GM18907 (cell line): Measurements from ENCODE around the gene TMPO.
A peak's percentile ranks its signal among the peaks of the same experiment; 100 is the strongest.
"Not testable (repeated sequence)": the region's sequence is repeated elsewhere in the genome, so short reads cannot be mapped to it uniquely, and the experiment has no call there.

ENCODE experiments used
- ATAC-seq: cut with Tn5 transposase; IDR thresholded peaks from one replicate; pipeline ENCODE4 v1.9.1; 2021; ENCODE audit warnings: mild to moderate bottlenecking, moderate library complexity; ENCODE audit not compliant: unreplicated experiment

Gene TMPO

DNA sequence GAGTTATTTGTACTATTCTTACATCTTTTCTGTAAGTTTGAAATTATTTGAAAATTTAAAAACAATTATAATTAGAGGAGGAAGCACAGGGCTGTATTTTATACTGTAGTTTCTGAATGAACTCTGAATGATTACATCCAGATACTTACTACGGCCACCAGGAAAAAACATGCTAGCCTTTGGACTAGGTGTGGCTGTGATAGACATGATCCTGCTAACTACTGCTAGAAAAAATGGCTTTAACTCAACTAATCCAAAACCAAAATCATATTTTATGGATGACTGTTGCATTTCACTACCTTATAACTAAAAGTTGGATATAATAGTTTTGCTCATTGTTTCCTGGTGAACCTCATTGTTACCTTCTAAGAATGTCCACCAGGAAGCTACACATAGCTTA lies 63.0 kb downstream of the TMPO start:
- ATAC-seq: no peak

DNA sequence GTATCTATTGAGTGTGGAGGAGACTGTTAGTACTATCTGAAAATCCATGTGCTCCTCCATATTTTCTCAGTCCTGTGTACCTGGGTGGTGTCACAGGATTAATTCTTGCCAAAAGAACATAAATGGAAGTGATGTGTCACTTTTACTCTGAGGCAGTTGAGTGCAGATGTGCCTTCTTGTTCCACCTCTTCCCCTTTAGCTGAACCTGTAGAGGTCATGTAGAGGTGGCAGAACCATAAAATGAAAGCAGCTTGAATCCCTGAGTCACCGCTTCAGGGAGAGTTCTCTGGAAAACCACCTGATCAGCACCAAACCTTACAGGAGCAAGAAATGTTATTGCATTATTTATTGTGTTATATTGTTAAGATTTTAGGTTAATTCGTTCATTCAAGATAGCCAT lies 63.4 kb downstream of the TMPO start:
- no peak for ATAC-seq

DNA sequence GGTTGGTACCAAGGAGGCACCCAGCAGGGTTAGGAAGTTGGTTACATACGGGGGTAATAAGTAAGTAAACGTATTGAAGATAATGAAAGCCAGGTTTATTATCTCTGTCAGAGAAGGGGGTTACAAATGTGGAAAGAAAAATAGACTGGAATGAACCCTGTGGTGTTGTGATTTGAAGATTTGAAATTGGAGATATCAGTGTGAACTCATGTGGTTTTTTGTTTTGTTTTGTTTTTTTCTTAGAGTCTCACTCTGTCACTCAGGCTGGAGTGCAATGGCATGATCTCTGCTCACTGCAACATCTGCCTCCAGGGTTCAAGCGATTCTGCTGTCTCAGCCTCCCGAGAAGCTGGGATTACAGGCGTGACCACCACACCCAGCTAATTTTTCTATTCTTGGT lies 64.0 kb downstream of the TMPO start:
- no peak for ATAC-seq

DNA sequence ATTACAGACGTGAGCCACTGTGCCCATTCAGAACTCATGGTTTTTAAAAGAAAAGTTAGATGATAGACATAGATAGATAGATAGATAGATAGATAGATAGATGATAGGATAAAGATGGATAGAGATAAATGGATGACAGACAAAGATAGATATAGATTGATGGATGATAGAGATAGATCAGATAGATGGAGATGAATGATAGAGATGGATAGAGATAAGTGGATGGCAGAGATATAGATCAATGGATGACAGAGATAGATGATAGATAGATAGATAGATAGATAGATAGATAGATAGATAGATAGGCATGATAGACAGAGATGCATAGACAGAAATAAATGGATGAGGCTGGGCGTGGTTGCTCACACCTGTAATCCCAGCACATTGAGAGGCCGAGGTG lies 64.4 kb downstream of the TMPO start:
- no peak for ATAC-seq

DNA sequence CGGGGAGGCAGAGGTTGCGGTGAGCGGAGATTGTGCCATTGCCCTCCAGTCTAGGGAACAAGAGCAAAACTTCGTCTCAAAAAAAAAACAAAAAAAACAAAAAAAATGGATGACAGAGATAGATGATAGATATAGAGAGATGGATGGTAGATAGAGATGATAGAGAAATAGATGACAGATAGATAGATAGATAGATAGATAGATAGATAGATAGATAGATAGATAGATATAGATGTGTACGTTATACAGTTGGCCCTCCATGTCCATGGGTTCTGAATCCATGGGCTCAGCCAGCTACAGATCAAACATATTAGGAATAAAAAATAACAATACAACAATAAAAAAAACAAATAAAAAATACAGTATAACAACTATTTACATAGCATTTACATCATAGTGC lies 65.3 kb downstream of the TMPO start:
- ATAC-seq: no peak

DNA sequence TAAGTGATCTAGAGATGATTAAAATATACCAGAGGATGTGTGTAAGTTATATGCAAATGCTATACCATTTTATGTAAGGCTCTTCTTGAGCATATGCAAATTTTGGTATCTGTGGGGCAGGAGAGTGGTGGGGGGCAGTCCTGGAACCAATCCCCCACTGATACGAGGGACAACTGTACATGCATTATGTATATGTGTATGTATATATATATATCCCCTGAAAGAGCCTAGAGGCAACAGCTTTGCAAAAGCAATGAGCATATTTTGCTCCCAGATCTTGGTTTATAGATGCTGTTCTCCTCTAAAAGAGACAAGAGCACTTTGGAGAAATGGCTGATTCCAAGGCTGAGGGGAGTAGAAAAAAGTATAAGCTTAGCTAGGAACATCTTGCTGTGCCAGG lies 65.7 kb downstream of the TMPO start:
- no peak for ATAC-seq

DNA sequence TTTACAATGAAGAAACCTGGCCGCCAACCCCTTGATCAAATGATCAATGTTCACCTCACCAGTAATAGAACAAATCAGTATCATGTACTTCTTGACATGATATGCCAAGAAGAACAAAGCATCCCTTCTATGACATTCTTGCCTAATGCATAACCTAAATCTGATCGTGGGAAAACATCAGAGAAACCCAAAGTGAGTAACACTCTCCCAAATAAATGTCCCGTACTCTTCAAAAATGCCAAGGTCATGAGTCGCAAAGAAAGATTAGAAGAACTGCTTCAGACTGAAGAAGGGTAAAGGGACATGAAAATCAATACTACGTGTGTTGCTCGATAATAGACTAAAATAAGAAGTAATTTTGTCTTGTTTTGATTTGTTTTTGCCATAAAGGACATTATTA lies 66.7 kb downstream of the TMPO start:
- ATAC-seq: no peak

DNA sequence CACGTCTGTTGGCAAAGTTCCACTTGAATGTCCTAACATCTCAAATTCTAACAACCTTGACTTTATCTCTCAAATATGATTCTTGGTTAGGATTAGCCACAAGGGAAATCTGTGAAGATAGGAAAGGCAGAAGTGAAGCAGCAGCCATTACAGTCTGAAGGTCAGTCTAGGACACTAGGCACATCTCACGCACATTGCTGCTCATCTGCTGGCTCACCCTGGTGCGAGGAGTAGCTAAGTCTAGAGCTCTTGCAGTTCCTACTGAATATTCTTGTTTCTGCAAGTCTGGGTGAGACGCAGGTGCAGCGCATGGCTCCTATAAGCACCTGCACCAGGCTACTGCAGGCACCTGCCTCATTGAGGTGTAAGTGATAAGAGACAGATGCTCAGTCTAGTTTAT lies 71.7 kb downstream of the TMPO start:
- no peak for ATAC-seq

DNA sequence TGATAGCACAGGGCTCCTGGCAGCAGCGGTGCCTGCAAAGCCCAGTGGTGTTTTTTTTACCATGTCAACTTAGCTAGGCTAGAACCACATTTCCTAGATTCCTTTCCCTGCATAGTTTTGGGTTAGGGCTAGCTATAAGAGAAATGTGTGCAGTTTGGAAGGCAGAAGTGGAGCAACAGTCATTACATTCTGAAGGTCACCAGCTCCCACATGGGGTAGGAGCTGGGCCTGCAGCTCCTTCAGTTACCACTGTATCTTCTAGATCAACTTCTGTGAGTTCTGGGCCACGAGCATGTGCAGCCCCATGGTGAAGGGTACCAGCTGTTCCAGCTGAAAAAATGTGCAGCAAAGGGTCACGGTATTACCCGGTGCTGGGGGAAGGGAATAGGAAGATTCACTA lies 75.8 kb downstream of the TMPO start:
- no peak for ATAC-seq

DNA sequence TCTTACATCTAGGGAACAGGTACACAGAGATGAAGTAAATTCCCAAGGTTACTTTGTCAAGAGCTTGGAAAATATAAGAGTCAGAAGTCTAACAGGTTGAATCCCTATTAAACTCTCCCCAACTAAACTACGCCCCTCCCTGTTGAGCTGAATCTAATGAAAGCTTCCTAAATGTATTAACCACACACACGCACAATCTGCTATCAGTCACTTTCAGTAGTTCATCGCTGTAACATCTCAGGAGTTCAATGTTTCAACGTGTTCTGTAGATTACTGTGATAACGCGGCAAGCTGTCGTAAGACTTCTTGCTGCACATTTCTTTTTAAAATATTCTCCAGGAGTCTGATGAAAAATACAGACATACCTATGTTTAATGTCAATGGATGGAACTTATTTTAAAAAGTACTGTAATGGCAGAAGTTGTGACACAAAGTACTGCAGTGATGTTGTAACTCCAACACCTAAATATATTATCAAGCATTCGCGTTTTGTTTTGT lies 77.5 kb downstream of the TMPO start:
- no peak for ATAC-seq

DNA sequence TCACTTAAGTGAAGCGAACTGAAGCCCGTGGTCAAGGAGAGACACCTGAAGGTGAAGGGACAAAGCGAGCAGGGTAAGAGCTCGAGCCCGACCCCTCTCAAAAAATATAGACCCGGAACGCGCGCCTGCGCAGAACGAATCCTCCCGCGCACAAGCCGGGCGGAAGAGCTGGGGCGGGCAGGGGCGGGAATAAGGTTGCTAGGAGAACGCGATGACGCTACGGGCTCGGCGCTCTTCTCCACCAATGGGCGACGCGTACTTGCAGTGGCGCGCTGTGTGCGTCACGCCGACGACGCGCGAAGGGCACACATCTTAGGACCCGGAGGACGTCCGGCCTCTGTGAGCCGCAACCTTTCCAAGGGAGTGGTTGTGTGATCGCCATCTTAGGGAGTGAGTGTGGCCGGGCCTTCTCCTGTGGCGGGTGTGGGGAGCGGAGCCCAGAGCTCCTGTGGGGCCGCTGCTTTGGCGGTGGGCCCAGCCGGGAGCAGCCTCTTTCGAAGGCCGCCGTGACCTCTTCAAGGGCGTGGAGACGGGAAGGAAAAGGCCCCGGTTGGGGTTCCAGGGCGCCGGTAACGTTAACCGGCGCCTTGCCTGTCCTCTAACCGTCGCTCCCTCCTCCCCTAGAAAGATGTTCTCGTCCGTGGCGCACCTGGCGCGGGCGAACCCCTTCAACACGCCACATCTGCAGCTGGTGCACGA lies 78.1 kb downstream of the TMPO start, which contains the start of gene SLC25A3:
Gene SLC25A3, plus strand, starts transcription at position 336 of the 699 bp plus-strand sequence. Its CDS starts 293 bp downstream, at position 629.
- peak; percentile 99 for ATAC-seq

DNA sequence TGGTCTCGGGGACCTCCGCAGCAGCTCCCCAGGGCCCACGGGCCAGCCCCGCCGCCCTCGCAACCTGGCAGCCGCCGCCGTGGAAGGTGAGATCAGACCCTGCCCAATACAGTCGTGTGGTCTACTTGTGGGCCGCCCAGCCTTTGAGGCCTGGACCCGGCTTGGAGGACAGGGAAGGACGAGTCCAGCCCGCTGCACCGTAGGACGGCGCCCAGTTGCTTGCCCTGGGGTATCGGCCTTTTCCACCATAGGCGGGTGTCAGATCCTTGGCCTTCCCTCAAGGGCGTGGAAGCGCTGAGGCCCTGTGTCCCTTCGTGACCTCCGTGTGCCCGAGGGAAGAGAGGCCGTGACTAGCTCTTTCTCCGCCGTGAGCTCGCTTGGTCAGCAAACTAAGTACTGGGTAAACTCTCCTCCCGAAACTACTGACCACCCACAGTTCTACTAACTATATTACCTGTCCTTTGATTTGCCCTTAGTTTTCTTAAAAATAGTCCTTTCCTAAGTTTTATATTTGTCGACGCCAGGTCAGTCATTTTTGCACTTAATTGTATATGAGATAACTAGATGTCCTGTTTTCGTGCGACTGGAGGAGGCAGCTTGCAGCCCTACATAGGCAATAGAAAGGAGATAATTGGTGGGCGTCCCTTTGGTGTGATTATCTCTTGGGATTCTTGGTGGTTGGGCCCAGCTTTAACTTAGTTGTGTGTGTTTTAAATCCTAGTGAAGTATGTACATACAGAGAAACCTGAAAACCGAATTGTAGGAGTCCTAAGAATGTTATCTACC lies 78.9 kb downstream of the TMPO start:
- ATAC-seq: peak; percentile 7

DNA sequence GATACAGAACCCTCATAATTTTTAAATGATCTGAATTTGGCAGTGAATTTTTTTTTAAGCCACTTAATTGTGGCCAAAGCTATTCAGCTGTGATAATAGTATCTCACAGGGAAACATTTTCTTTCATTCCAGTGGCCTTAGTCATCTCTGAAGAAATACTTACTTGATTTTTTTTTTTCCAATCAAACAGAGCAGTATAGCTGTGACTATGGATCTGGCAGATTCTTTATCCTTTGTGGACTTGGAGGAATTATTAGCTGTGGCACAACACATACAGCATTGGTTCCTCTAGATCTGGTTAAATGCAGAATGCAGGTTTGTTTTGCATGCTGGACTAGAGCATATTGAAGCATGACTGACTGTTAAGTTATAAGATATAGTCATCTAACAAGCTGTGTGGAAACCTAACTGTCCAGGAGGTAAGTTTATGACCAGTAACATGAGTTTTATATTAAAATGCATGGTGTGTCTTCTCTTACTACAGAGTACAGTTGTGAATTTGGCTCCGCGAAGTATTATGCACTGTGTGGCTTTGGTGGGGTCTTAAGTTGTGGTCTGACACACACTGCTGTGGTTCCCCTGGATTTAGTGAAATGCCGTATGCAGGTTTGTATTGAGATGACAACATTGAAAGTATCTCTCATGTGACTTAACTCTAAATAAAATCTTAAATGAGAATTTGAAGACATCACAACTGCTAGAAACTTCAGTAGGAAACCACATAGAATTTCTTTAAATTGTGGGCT lies 80.0 kb downstream of the TMPO start:
- no peak for ATAC-seq

DNA sequence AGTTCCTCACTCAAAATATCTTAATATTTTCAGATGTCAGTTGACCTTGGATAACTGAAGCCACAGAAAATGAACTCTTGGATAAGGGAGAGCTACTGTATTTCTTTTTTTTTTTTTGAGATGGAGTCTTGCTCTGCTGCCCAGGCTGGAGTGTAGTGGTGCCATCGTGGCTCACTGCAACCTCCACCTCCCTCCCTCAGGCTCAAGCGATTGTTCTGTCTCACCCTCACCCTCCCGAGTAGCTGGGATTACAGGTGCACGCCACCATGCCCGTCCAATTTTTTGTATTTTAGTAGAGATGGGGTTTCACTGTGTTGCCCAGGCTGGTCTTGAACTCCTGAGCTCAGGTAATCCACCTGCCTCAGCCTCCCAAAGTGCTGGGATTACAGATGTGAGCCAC lies 81.9 kb downstream of the TMPO start:
- not testable (repeated sequence) for ATAC-seq
